GM19468 (cell line): ENCODE measurements around the gene ARMC9.
"Not testable (repeated sequence)": the region's sequence is repeated elsewhere in the genome, so short reads cannot be mapped to it uniquely, and the experiment has no call there.

Source experiments
- ATAC-seq: cut with Tn5 transposase; IDR thresholded peaks from one replicate; pipeline ENCODE4 v1.9.1; 2021; ENCODE audit warnings: mild to moderate bottlenecking, moderate library complexity, moderate number of reproducible peaks; ENCODE audit not compliant: unreplicated experiment; ENCODE audit errors: extremely low read depth

The ARMC9 gene

DNA sequence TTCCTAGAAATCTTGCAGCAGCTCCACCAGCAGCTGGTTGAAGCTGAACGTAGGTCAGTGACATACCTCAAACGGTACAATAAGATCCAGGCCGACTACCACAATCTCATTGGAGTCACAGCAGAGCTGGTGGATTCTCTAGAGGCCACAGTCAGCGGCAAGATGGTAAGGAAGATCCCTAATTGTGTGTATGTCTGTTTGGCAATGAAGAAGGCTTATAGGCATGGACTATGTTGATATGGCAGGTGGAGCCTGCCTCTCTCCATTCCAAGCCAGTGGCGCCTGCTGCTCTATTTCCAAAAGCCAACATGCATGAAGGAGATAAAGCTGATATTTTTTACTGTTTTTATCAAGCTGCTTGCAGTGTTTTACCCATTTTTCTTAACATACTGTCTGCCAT is 36.8 kb downstream of the ARMC9 start:
- ATAC-seq = no peak

DNA sequence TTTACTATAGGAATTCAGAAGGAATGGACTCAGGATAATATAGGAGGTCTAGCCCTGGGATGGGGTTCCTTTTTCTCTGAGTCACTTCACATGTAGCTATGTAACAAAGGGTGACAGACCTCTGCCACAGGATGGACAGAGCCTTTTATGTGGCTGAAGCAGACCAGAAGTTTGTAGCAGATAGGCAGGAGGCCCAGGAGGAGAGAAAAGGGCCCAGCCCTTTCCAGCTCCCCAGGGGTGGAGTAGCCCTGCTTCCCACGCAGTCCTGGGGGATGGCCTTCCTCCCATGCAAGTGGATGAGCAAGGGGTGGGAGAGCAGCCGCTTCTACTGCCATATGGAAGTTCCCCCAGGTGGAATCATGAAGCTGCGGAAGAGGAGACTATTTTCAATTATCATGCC is 40.3 kb downstream of the ARMC9 start:
- no peak for ATAC-seq

DNA sequence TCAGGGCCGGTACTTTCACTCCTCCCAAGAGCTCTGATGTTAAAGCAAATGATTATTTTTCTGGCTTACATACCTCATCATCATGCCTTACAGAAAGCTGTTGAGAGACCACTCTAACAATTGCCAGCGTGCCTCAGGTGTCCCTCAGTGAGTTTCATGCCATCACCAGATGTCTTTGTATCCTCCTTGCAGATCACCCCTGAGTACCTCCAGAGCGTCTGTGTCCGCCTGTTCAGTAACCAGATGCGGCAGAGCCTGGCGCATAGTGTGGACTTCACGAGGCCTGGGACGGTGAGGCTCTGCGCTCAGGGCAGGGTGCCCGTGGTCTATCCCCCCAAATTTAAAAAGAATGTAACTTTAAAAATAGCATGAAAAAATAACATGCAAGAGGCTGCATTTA is 41.3 kb downstream of the ARMC9 start:
- ATAC-seq = no peak

DNA sequence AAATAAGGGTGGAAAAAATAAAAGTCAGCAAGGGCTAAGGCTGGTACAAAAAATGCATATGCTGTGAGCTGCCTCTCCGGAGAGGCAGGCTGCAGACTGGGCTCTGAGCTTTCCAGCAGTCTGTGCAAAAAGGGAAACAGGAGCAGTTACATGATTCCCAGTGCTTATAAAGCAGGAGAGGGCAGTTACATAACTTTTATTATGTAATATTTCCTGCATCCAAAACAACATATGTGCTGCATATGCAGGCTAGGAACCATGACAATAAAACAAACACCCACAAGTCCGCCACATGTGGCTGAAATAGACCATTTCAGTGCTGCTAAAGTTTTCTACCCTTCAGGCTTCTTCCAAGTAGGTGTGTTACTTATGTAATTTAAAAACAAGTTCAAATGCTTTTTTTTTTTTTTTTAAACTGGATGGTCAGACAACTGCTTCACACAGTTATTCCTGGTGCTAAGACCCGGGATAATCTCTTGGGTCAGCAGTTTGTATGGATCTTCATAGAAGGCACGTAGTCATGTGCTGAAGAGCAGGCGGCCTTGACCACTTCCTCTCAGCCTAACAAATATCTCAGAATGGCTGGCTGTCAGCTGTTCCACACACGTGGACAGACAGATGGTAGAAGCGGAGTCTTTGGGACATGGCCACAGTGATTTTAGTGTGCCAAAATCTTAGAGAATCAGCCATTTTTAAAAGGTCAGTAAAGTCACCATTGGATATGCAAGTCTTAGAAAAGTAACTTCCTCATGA is 43.5 kb downstream of the ARMC9 start:
- ATAC-seq = no peak

DNA sequence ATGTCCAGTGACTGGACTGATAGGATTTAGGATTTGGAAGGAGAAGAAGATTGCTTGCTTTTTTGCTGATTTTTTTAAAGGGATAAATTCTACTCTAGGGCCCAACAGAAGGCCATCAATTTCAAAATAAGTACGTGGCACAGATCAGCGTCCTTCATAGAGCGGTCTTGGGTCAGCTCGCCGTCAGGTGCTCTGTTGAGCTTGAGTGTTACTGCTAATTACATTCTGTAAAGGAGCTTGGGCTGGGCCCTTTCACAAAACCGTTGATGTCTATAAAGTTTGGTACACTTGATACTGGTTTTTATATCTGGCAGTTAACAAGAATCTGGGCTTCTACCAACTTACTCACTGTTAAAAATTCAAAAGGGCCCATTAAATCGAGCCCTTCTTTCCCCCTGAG is 45.4 kb downstream of the ARMC9 start:
- no peak for ATAC-seq

DNA sequence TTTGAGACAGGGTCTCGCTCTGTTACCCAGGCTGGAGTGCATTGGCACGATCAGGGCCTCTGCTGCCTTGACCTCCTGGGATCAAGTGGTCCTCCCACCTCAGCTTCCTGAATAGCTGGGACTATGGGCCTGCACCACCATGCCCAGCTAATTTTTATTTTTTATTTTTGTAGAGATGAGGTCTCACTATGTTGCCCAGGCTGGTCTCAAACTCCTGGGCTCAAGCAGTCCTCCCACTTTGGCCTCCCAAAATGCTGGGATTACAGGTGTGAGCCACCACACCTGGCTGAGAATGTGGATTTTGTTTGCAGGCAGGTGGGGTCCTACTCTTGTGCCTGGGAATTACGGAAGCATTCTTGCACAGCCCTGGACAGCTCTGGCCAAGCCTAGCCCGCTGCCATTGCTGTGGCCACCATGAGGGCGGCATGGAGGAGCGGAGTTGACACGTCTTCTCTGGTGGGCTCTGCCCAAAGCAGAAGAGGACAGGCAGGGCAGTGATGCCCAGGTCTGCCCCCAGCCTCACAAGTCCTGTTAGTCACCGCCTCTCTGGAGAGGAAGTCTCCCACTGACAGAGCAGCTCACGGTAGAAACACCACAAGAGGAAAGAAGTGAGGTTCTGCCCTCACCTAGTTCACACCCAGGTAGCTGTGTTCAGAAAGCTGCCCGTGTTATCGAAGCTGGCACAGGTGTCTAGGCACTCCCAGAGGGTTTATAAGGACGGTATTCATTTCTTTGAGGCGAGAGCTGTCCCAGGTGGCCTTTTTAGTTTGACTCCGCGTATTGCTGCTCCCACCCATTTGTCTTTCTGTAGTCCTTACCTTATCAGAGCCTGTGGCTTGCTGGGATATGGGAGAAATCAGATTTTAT is 46.2 kb downstream of the ARMC9 start:
- ATAC-seq = no peak

DNA sequence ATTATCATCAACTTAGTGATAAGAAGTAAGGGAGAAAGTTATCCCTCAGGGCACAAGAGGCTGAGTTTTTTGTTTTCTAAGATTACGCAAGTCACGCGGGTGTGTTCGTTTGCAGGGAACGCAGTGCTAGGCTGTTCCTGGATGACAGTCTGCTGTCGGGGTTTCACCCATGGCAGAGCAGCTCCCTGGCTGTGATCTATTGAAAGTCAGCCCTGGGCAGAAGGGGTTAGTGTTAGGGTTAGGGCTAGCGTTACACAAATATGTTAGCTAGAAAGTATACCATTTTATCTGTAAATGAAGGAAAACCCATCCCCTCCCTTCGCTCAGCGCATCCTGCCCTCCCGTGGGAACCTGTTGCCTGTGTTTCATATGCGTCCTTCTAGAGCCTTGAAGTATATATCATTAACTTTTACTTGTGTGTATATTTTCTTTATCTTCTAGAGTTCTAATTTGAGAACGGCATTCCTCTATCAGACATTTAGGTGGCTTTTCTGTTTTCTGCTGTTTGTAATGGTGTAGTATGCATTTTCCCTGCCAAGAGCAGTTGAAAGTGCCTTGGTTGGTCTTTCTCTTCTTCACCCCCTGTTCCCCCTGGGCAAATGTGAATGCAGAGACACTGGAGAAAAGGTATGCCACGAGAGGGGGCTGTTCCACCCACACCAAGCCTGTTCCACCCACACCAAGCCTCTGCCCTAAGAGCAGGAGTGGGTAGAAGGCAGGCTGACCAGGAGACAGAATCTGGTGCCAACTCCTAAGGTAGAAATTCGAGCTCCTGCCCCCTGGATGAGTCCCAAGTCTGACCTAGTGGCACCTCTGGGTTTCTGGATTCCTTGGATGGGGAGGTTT is 47.0 kb downstream of the ARMC9 start:
- no peak for ATAC-seq

DNA sequence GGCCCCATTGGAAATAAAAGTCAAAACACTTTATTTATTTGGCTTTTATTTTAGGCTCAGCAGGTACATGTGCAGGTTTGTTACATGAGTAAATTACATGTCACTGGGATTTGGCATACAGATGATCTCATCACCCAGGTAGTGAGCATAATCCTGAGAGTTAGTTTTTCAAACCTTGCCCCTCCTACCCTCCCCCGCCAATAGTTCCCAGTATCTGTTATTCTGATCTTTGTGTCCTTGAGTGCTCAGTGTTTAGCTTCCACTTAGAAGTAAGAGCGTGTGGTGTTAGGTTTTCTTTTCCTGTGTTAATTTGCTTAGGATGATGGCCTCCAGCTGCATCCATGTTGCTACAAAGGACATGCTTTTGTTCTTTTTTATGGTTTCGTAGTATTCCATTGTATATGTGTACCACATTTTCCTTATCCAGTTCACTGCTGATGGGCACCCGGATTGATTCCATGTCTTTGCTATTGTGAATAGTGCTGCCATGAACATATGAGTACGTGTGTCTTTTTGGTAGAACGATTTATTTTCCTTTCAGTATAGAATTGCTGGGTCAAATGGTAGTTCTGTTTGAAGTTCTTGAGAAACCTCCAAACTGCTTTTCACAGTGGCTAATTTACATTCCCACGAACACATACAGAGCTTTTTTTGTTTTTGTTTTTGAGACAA is 47.9 kb downstream of the ARMC9 start:
- ATAC-seq = no peak

DNA sequence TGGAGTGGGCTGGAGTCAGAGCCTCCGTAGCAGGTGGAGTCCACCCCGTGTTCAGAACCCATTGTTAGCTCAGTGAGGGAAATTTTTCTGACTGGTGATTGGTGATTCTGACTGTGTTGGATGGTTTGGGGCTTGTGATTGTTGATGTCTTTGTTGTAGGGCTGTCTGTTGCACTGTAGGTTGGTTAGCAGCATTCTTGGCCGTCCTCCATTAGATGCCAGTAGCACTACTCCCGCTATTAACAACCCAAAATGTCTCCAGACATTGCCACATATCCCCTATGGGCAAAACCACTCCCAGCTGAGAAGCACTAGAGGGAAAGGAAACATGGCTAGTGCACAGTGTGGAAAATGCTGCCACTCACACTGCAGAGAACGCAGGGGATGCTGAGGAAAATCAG is 51.7 kb downstream of the ARMC9 start:
- ATAC-seq = no peak

DNA sequence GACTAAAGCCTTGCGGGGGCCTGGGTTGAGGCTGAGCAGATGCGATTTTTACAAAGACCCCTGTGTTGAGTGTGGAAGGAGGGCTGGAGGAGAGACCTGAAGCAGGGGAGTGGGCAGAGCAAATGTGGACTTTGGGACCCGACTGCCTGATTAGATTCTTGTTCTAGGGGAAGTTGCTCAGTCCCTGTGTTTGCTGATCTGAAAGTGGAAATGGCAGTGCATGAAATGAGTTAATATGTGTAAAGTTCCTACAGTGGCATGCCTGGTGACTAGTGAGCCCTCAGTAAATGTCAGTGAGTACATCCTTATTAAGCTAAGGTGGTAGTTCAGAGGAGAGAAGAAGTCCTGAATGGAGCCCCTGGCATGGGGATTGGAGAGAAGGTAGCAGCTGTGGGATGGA is 52.3 kb downstream of the ARMC9 start:
- ATAC-seq = no peak

DNA sequence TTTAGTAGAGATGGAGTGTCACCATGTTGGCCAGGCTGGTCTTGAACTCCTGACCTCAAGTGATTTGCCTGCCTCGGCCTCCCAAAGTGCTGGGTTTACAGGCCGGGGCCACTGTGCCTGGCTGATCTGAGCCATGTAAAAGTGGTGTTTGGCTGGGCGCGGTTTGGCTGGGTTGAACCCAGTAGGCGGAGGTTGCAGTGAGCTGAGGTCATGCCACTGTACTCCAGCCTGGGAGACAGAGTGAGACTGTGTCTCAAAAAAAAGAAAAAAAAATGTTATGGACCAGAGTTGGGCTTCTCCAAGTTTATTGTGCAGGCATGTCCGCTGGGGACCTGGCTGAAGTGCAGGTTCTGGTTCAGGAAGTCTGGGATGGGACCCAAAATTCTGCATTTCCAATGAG is 54.9 kb downstream of the ARMC9 start:
- ATAC-seq = not testable (repeated sequence)

DNA sequence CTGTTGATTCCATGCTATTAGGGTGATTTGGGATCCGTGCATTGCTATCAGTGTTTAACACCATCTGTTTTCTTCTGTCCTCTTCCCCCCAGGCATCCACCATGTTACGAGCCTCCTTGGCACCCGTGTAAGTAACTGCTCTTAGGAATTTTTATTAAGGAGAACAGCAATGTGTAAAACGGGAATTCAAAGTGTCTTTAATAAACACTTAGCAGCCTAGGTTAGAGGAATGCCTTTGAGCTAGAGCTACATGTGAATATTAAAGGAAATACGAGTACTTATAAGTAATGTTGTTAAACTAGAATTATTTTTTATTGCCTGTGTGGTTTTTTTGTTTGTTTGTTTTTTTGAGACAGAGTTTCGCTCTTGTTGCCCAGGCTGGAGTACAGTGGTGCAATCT is 58.1 kb downstream of the ARMC9 start:
- no peak for ATAC-seq

DNA sequence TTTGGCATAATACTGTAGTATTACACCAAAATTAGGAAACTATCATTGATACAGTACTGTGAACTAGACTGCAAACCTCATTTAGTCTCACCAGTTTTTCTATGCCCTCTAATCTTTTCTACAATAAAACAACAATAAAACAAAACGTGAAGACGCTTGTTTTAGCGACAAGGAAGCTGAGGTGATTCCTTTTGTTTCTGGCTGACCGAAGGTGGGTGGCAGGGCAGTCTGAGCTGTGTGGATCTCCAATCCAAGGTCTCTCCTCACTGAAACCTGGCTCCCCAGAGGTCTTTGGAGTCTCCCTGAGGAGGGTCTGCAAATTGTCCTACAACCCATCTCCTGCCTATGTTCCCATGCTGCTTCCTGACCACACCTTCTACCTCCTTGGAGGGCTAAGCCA is 59.3 kb downstream of the ARMC9 start:
- ATAC-seq = no peak

DNA sequence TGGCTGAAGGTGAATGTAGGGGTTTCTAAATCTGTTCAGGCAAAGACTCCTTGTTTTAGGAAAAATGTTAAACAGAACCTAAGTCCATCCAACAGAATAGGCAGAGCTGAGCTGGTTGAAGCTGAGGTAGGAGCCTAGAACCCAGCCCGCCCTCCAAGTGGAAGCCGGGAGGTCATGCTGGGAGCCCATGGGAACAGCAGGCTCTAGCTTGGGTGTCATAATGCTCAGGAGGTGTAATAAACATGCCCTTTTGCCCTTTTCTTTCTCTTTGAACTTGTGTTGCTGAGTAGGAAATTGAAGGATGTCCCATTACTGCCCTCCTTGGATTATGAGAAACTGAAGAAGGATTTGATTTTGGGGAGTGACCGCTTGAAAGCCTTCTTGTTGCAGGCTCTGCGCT is 60.3 kb downstream of the ARMC9 start:
- no peak for ATAC-seq

DNA sequence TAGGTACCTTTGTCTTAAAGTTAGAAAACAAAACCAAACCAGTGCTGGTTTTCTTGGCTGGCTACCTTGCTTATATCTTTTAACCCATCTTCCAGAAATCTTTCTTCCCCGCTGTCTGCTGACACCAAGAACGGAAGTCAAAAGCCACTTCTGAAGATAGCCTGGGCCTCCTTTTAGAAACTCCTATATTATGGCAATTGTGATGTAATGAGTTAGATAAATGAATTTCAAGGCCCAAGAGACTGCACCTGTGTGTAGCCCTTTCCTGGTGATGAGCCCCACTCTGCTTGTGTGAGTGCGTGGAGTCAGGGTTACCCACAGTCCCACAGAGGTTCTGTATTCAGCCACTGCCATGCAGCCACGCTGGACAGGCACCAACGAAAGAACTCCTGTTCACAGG is 60.7 kb downstream of the ARMC9 start:
- ATAC-seq = no peak

DNA sequence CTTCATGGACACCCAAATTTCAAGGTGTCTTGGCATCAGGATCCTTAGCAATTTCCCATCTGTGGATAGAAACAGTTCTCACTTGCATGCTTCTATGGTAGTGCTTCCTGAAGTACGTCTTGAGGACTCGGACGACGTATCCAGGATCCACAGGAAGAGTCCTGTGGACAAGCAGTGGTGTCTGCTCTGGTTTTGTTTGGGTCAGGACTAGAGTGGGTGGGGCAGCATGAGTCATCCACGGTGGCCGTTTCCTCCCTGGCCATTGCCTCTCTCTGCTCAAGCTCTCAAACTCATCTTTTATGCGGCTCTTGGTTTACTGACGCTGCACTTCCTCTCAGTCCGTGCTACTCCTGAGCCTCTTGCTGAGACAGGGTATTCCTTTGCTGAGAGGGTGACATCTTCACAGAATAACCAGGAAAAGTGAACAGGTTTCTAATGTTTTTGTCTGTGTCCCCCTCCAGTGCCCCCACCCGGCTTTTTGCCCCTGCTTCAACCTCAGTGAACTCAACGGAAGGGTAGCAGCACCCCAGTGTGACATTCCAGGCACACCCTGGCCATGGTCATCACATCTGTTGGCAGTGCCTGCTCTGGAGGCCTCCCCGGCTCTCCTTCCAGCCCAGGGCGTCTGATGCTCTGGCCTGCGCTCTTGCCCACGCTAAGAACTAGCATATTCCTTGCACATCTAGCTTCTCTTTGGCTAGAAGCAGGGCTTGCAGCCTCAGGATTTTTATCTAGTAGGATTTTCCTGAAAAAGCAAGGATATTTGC is 62.2 kb downstream of the ARMC9 start:
- no peak for ATAC-seq

DNA sequence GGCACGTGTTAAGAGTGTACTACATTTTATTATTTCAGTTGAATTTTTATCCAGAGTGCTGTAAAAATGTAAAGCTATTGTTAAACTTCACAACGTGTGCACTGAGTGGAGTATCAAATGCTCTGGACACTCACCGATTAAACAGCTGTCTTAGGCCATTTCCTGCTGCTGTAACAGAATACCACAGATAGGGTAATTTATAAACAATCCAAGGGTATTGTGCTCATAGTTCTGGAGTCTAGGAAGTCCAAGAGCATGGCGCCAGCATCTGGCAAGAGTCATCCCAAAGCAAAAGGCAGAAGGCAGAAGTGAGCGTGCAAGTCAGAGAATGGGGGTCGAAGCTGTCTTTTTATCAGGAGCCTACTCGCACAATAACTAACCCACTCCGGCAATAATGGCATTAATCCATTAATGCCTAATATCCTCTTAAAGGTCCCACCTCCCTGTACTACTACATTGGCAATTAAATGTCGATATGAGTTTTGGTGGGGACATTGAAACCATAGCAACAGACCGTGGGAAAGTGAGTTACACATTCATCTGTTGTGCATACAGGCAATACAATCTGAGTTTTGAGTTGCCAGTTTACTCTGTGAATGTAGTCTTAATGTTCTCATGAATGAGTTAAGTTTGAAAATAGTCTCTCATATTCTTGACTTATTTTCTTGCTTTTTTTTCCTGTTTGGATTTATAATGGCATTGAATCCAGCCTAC is 64.8 kb downstream of the ARMC9 start:
- ATAC-seq = no peak

DNA sequence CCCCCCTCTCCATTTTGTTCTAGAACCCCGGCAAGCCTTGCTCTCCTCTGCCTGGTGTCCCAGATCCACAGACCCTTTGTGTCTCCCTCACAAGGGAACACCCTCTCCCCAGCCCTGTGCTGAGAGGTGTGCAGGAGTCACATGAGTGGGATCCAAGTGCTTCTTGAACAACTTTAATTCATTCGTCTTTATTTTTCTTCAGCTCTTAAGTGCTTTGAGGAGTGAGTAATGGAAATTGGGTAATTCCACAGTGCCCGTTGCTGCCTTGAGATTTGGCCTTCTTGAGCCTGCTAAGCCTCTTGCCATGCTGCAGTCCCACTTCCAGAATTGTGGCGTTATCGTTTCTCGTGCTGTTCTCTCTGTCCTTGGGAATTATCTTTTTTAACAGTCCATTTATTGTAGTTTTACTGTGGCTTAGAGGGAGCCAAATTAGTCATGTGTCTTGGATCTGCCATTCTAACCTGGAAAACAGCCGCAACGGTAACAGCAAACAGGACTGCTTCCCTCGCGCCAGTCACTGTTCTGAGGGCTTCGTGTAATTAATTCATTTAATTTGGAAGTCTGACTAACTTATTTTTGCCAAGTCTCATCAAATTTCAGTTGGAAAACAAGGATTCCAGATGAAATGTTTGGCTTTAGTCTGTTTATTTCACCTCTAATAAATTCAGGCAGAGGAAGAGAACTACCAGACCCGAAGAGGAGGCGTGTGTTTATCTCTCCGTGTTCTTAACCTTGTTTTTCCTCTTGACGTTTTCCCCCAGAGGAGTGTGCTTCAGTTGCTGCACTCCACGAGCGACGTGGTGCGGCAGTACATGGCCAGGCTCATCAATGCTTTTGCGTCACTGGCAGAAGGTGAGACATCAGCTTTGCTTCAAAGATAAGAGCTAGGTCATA is 72.0 kb downstream of the ARMC9 start:
- ATAC-seq = no peak
